Sigmoid colon (tissue), 7 donors: ENCODE results near the gene FRMPD4. TPM values are rescaled to one million over a fixed set of nuclear protein-coding genes. Genes with fewer than 3 reads are reported as not detected.

Experiments used
- DNase-seq: peaks from one replicate; pipeline ENCODE4 v3.0.0-alpha.2; 2019
- H3K27ac ChIP-seq, 4 donors: fragments of 200-600 bp; sonication (generic); one replicate each; pipeline ENCODE4 v1.5.1; 2016 to 2019; ENCODE audit warnings: mild to moderate bottlenecking in 1 of 4
- H3K27me3 ChIP-seq, 3 donors: fragments of 200-600 bp; sonication (generic); one replicate each; pipeline ENCODE4 v1.5.1; 2019; ENCODE audit warnings: mild to moderate bottlenecking in 1 of 3
- H3K36me3 ChIP-seq, 4 donors: fragments of 200-600 bp; sonication (generic); one replicate each; pipeline ENCODE4 v1.5.1; 2016 to 2019
- H3K4me1 ChIP-seq, 4 donors: fragments of 200-600 bp; sonication (generic); one replicate each; pipeline ENCODE4 v1.5.1; 2017 to 2019
- H3K4me3 ChIP-seq, 4 donors: fragments of 200-600 bp; sonication (generic); one replicate each; pipeline ENCODE4 v1.5.1; 2017 to 2019; ENCODE audit warnings: mild to moderate bottlenecking in 2 of 4, moderate library complexity in 1 of 4
- H3K9me3 ChIP-seq, 4 donors: fragments of 200-600 bp in 3 of 4; sonication (generic) in 3 of 4; one replicate each; pipeline versions ENCODE4 v1.5.1 to v1.6.1; 2013 to 2019
- CTCF ChIP-seq, 4 experiments: fragments of 450-650 bp in 3 of 4; fragments of 200-600 bp in 1 of 4; IDR thresholded peaks; one replicate each; pipeline ENCODE4 v1.5.1; 2016 to 2019; ENCODE audit warnings: antibody characterized with exemption in 4 of 4, mild to moderate bottlenecking in 3 of 4, moderate library complexity in 2 of 4
- EP300 ChIP-seq, 4 donors: sonication (generic); formaldehyde crosslinking; IDR thresholded peaks; one replicate each; pipeline ENCODE4 v1.6.1; 2017; ENCODE audit warnings: antibody characterized with exemption in 4 of 4
- POLR2A ChIP-seq, 2 donors: fragments of 450-650 bp; IDR thresholded peaks; one replicate each; pipeline ENCODE4 v1.6.1; 2016; ENCODE audit warnings: antibody characterized with exemption in 2 of 2, mild to moderate bottlenecking in 2 of 2, moderate library complexity in 2 of 2
- POLR2AphosphoS5 ChIP-seq, 4 donors: sonication (generic); formaldehyde crosslinking; IDR thresholded peaks; one replicate each; pipeline ENCODE4 v1.6.1; 2017; ENCODE audit warnings: antibody characterized with exemption in 4 of 4
- WGBS, 2 donors: extraction: QIAGEN DNeasy Blood & Tissue Kit; methylation state at CpG; one replicate each; pipeline ENCODE4 v1.1.7; 2013; 5-methylcytosine and 5-hydroxymethylcytosine counted together
- intact Hi-C: fragments of 100-400 bp; cut with DNase I; formaldehyde crosslinking; loops from one replicate; pipeline ENCODE4 v1.15.1; 2023
- polyA plus RNA-seq, 3 donors: library from polyadenylated mRNA; stranded (reverse); fragments of 200-250 nt; gene quantifications; one replicate each; pipeline ENCODE4 v1.2.3, GENCODE V29; 2013
- total RNA-seq, 4 donors: library from RNA; depleted of rRNA; stranded (reverse); fragments of >200 nt; gene quantifications; one replicate each; pipeline ENCODE4 v1.1.0, GENCODE V29; 2016
- donor health status: healthy with polysubstance abuse.
- donor health status: Bipolar disorder and iron deficiency.
- donor health status: healthy.

FRMPD4 gene
- total and polyA plus RNA-seq, 7 donors, result 0.22 to 5.8 (median 2.9) TPM; not detected in 2

GRCh38 chrX:12467321-12467720 lies 329.0 kb downstream of the FRMPD4 start:
- Histone ChIP-seq H3K27ac (no peak overlapping the region), H3K36me3 (no peaks in the 10 kb centered on the region), H3K27me3 (no peaks in the 10 kb centered on the region), H3K4me1 (no peaks in the 10 kb centered on the region), H3K4me3 (no peak overlapping the region), H3K9me3 (no peaks in the 10 kb centered on the region)
- no peak for DNase-seq
- TF ChIP-seq EP300 (IDR thresholded peaks at IDR 0.05), result no peak
- no peak for TF ChIP-seq CTCF (IDR thresholded peaks at IDR 0.05)
- no peak for TF ChIP-seq POLR2AphosphoS5 (IDR thresholded peaks at IDR 0.05)
- no peak for TF ChIP-seq POLR2A (IDR thresholded peaks at IDR 0.05)
- 69 to 83% methylated on average over 1 of the region's 1 CpG for WGBS, 2 donors
- intact Hi-C loops, result no loop called here

- H3K4me1 ChIP-seq, result no peaks in the 10 kb centered on the region
- no peaks in the 10 kb centered on the region for H3K27me3 ChIP-seq
- 85 to 92% methylated on average over 9 of the region's 9 CpGs for WGBS, 2 donors
- no peak overlapping the region for H3K4me3 ChIP-seq
- DNase-seq, result no peak
- no peak overlapping the region for H3K27ac ChIP-seq
- intact Hi-C loops, result no loop called here
- no peaks in the 10 kb centered on the region for H3K36me3 ChIP-seq
- TF ChIP-seq POLR2AphosphoS5 (IDR thresholded peaks at IDR 0.05), result no peak
- TF ChIP-seq CTCF (IDR thresholded peaks at IDR 0.05), result no peak
- TF ChIP-seq POLR2A (IDR thresholded peaks at IDR 0.05), result no peak
- no peak for TF ChIP-seq EP300 (IDR thresholded peaks at IDR 0.05)
- no peaks in the 10 kb centered on the region for H3K9me3 ChIP-seq
Measured at GRCh38 chrX:12469296-12469695, 331.0 kb downstream of the FRMPD4 start.

DNA sequence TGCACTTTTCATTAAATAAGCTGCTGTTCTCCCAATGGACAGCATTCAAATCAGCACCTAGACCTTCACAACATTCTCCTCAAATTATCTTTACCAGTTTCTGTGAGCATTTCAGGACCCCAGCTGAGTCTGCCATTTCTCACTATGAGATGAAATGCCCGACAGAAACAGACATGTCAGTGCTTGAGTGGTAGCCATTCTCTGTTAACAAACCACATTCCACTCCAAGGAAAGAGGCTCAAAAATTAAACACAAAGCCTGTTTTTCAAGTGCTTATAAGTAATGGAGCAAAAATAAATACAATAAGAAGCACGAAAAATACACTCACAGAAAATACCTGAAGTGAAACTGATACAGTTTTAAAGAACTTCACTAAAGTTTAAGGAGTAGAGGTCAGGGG lies 332.8 kb downstream of the FRMPD4 start:
- no peaks in the 10 kb centered on the region for H3K4me1 ChIP-seq
- WGBS, 2 donors, result 51 to 55% methylated on average over 2 of the region's 2 CpGs
- H3K27me3 ChIP-seq, result no peaks in the 10 kb centered on the region
- no peaks in the 10 kb centered on the region for H3K36me3 ChIP-seq
- H3K27ac ChIP-seq, result no peak overlapping the region
- no peak overlapping the region for H3K4me3 ChIP-seq
- TF ChIP-seq POLR2AphosphoS5 (IDR thresholded peaks at IDR 0.05) (no peak), EP300 (IDR thresholded peaks at IDR 0.05) (no peak), POLR2A (IDR thresholded peaks at IDR 0.05) (no peak), CTCF (IDR thresholded peaks at IDR 0.05) (no peak)
- H3K9me3 ChIP-seq, result no peaks in the 10 kb centered on the region
- intact Hi-C loops, result no loop called here
- no peak for DNase-seq

DNA sequence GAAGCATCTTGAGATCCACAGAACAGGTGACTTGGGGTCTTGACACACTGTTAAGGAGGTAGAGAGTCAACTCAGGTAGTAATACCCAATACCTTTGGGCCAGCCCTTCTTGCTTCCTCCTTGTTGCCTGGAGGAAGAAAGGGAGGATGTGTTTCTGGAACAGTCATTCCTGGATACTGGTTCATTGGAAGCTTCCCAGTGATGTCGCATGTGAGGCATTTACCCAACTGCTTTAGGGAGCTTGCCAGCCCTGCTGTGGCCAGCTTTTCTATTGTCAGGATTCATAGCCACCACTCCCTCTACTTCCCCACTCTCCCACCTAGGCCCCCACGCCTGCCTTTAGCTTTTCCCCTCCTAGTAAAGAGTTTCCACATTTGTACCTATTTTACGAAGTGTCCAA lies 342.7 kb downstream of the FRMPD4 start:
- DNase-seq, result no peak
- Histone ChIP-seq H3K27ac (no peak overlapping the region), H3K4me3 (no peak overlapping the region), H3K36me3 (no peaks in the 10 kb centered on the region), H3K27me3 (no peaks in the 10 kb centered on the region), H3K9me3 (no peaks in the 10 kb centered on the region), H3K4me1 (no peaks in the 10 kb centered on the region)
- WGBS, 2 donors, result 84 to 94% methylated on average over 3 of the region's 3 CpGs
- intact Hi-C loops, result no loop called here
- no peak for TF ChIP-seq POLR2A (IDR thresholded peaks at IDR 0.05)

DNA sequence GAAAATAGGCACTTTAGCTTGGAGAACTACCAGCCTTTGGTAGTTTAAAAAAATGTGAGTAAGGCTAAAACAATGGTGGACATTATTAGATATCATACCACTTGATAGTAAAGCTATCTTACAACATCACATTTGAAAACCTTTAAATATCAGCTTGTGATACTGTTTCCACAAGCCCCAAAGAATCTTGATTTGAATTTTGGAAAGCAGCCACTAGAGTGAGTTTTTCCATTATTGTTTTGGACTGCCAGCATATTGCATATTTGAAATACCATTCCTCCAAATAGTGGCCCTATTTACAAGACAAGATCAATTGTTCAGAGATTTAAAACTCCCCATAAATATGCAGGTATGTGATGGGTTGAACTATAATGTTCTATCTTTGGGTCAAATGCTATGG lies 349.9 kb downstream of the FRMPD4 start:
- Histone ChIP-seq H3K9me3 (no peaks in the 10 kb centered on the region), H3K36me3 (no peaks in the 10 kb centered on the region), H3K4me3 (no peak overlapping the region), H3K27me3 (no peaks in the 10 kb centered on the region), H3K4me1 (no peaks in the 10 kb centered on the region), H3K27ac (no peak overlapping the region)
- intact Hi-C loops, result no loop called here
- TF ChIP-seq CTCF (IDR thresholded peaks at IDR 0.05), result no peak
- no peak for TF ChIP-seq POLR2A (IDR thresholded peaks at IDR 0.05)
- TF ChIP-seq EP300 (IDR thresholded peaks at IDR 0.05), result no peak
- no peak for TF ChIP-seq POLR2AphosphoS5 (IDR thresholded peaks at IDR 0.05)
- no peak for DNase-seq
